IMR-90 (cell line): ENCODE measurements around the gene TPPP3.

Experiments
- BHLHE40 ChIP-seq: fragments of 150-350 bp; IDR thresholded peaks from 2 replicates; pipeline ENCODE4 v1.6.1; 2016; ENCODE audit warnings: mild to moderate bottlenecking, low read depth, low read length
- CTCF ChIP-seq: conservative IDR thresholded peaks from 2 replicates; pipeline ENCODE4 v1.5.1; 2012; ENCODE audit warnings: mild to moderate bottlenecking, low read depth, low read length, improper control_type of control experiment
- ELK1 ChIP-seq: fragments of 150-350 bp; IDR thresholded peaks from 2 replicates; pipeline ENCODE4 v1.6.1; 2016; ENCODE audit warnings: low read depth, mild to moderate bottlenecking, low read length, moderate library complexity, borderline replicate concordance
- MAFK ChIP-seq: IDR thresholded peaks from 2 replicates; pipeline ENCODE4 v1.6.1; 2012; ENCODE audit warnings: low read depth, low read length, improper control_type of control experiment
- MAZ ChIP-seq: IDR thresholded peaks from 2 replicates; pipeline ENCODE4 v1.6.1; 2012; ENCODE audit warnings: low read depth, mild to moderate bottlenecking, low read length, improper control_type of control experiment, moderate library complexity, borderline replicate concordance
- MXI1 ChIP-seq: IDR thresholded peaks from 2 replicates; pipeline ENCODE4 v1.6.1; 2012; ENCODE audit warnings: low read depth, mild to moderate bottlenecking, low read length, moderate library complexity, borderline replicate concordance
- NFE2L2 ChIP-seq: fragments of 150-350 bp; IDR thresholded peaks from 2 replicates; pipeline ENCODE4 v1.6.1; 2016; ENCODE audit warnings: low read depth, mild to moderate bottlenecking, low read length
- POLR2A ChIP-seq: IDR thresholded peaks from 2 replicates; pipeline ENCODE4 v1.6.1; 2012; ENCODE audit warnings: mild to moderate bottlenecking, low read depth, low read length
- RAD21 ChIP-seq: IDR thresholded peaks from 2 replicates; pipeline ENCODE4 v1.6.1; 2012; ENCODE audit warnings: low read length, improper control_type of control experiment
- RCOR1 ChIP-seq: IDR thresholded peaks from 2 replicates; pipeline ENCODE4 v1.6.1; 2012; ENCODE audit warnings: mild to moderate bottlenecking, low read length, improper control_type of control experiment; ENCODE audit not compliant: insufficient replicate concordance
- RFX5 ChIP-seq: IDR thresholded peaks from 2 replicates; pipeline ENCODE4 v1.8.0; 2012; ENCODE audit warnings: low read depth, mild to moderate bottlenecking, low read length, moderate library complexity
- USF2 ChIP-seq: fragments of 150-350 bp; IDR thresholded peaks from 2 replicates; pipeline ENCODE4 v1.6.1; 2017; ENCODE audit warnings: mild to moderate bottlenecking, antibody characterized with exemption, low read length, low read depth

- TF ChIP-seq CTCF (no peak), POLR2A (no peak), BHLHE40 (no peak), USF2 (no peak), MXI1 (no peak), RFX5 (no peak), RCOR1 (no peak), RAD21 (no peak), MAZ (no peak), ELK1 (no peak), MAFK (no peak), NFE2L2 (no peak)
Measured at GRCh38 chr16:67404740-67405226, 11.5 kb upstream of the TPPP3 start.
